K562 (cell line): Measurements from ENCODE around the gene PCDH1. TPM values are rescaled to one million over a fixed set of nuclear protein-coding genes. Genes with fewer than 3 reads are reported as not detected.

ENCODE experiments used
- FOXJ3 ChIP-seq: sonication (generic); formaldehyde crosslinking; IDR thresholded peaks from 2 replicates; pipeline ENCODE4 v1.4.0; 2020; ENCODE audit warnings: mild to moderate bottlenecking, missing genetic modification reagents
- KHSRP ChIP-seq: fragments of 450-650 bp; IDR thresholded peaks from 2 replicates; pipeline ENCODE4 v1.6.1; 2017
- MYC ChIP-seq, 2 experiments: fragments of 250-450 bp in 1 of 2; sonication (Bioruptor Pico) in 1 of 2; IDR thresholded peaks; 2 replicates each; pipeline versions ENCODE4 v1.5.1 to v1.6.1; 2012 to 2021; ENCODE audit warnings: low read depth in 2 of 2, borderline replicate concordance in 1 of 2, improper control_type of control experiment in 1 of 2, low read length in 1 of 2, mild to moderate bottlenecking in 1 of 2, moderate library complexity in 1 of 2
- ZNF445 ChIP-seq: fragments of 250-450 bp; sonication (Bioruptor Pico); IDR thresholded peaks from 2 replicates; pipeline ENCODE4 v1.4.0; 2020; ENCODE audit warnings: low read depth, mild to moderate bottlenecking, moderate library complexity
- polyA plus RNA-seq, 8 experiments: library from polyadenylated mRNA; depleted of rRNA in 4 of 8; stranded (reverse) in 5 of 8; unstranded in 3 of 8; fragments of >200 nt; fragmentation: Nextera tagmentation in 2 of 8; fragmentation: Illumina TruSeq in 1 of 8; extraction: Ambion mirVana in 2 of 8; extraction: Trizol in 1 of 8; gene quantifications; 2 replicates each; pipeline versions ENCODE4 v1.2.1 to v1.2.3, GENCODE V29; 2011 to 2014; ENCODE audit warnings: inconsistent platforms in 1 of 8, missing spikeins in 1 of 8
- total RNA-seq, 7 experiments: library from RNA; depleted of rRNA in 6 of 7; stranded (reverse); fragments of >200 nt in 6 of 7; fragmentation: Illumina TruSeq in 2 of 7; extraction: Trizol in 2 of 7; gene quantifications; 2 replicates each; pipeline versions ENCODE4 v1.2.1 to v1.2.3, GENCODE V29; 2011 to 2021; ENCODE audit warnings: low replicate concordance in 1 of 7
- TF ChIP-seq, protein P1 (sequence below): fragments of 250-450 bp; sonication (Bioruptor Pico); IDR thresholded peaks from 2 replicates; pipeline ENCODE4 v1.5.0; 2021; ENCODE audit warnings: mild to moderate bottlenecking, moderate library complexity
- TF ChIP-seq, protein P2 (sequence below): fragments of 450-650 bp; IDR thresholded peaks from 2 replicates; pipeline ENCODE4 v1.6.1; 2014; ENCODE audit warnings: low read depth, mild to moderate bottlenecking, moderate library complexity, borderline replicate concordance
- TF ChIP-seq, protein P3 (sequence below): IDR thresholded peaks from 2 replicates; pipeline ENCODE4 v1.6.1; 2011; ENCODE audit not compliant: insufficient read length; ENCODE audit errors: extremely low read depth
- TF ChIP-seq, protein P4 (sequence below): fragments of 200-600 bp; sonication (generic); IDR thresholded peaks from one replicate; pipeline ENCODE4 v1.6.1; 2012; ENCODE audit warnings: mild to moderate bottlenecking, low read depth, low read length, inconsistent platforms

The PCDH1 gene
- total and polyA plus RNA-seq, 9 of the 15 experiments (the other 6 are each of a cell fraction or from before 2014, with no cell fraction given), result 0.11 to 3.6 (median 1.9) TPM; not detected in 1

DNA sequence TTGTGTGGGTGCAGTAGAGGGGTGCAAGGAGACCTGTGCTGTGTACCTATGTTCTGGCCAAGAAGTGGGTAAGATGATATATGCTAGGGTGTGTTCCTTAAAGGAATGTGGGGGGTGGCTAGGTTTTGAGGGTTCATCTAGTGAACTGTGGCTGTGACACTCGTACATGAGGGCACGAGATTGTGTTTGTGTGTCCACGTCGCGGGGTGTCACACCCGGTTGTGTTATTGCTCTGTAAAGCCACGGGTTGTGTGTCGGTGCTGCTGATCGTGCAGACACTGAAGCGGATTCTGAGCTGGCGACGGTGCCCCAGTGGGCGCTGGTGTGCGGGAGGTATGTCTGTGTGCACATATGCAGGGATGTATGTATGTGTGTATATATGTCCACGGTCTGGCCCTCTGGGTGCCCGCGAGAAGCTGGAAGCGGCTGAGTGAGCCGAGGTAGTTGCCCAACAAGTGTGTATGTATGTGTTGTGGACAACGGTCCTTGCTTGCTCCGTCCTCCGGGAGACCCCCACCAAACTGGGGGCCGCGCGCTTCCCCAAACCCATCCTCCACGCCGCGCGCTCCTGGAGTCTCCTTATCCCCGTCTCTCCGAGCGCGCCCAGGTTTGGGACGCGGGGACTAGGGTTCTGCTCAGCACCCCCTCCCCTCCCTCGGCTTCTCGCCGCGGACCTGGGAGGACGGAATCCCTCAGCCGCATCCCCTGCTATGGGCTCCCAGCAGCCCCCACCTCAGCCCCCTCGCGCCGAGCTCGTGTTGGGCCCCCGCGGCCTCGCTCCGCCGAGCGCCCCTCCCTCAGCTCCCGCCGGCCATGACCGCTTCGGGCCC lies 639 bp downstream of the PCDH1 start (continued):
- TF ChIP-seq, protein P1, sequence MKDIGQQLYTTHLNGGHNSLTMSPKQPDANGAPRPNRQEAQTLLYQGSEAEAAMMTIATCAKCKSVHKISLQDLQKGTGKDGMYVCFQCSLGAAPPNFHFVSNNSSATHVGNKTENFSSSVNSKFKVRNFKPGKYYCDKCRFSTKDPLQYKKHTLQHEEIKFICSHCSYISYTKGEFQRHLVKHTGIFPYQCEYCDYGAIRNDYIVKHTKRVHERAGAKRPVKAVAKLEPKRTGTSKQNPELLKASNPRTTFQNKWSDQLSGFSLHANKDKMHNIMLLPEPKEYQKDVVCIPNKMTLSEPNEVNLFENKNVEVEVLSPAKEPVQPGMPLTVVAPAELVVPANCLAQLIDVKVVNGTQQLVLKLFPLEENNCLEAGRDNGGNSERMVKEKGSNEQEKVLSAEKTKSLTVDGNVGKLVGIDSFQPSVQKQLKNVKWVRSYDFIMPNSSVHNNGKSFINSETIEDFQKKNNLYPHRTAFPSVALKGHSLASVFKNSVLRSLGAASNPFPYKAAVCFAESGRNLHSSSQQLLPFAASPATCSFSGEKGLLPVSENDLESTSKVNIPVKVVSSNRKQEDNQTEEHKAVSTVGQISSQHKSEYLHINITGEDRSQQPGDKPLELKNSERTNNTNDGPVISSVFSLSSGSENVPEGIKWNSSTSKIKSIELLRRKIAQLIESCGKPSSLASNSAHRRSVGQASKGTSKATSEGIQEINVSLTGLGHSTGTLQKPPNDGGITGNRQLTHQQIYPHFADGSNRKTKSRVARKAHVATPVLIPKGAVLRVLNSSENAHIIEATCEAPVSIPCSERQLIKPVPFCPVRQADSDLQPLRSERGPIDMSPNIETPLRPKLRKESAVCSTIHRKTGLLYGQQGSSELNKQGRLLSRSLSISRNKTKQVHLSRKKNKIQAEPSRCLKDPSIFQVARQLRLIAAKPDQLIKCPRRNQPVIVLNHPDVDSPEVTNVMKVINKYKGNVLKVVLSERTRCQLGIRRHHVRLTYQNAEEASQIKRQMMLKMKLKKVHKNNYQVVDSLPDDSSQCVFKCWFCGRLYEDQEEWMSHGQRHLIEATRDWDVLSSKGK (CRISPR knock-in tag), result no peak
- TF ChIP-seq, protein P2, sequence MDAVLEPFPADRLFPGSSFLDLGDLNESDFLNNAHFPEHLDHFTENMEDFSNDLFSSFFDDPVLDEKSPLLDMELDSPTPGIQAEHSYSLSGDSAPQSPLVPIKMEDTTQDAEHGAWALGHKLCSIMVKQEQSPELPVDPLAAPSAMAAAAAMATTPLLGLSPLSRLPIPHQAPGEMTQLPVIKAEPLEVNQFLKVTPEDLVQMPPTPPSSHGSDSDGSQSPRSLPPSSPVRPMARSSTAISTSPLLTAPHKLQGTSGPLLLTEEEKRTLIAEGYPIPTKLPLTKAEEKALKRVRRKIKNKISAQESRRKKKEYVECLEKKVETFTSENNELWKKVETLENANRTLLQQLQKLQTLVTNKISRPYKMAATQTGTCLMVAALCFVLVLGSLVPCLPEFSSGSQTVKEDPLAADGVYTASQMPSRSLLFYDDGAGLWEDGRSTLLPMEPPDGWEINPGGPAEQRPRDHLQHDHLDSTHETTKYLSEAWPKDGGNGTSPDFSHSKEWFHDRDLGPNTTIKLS, result no peak
- TF ChIP-seq MYC (IDR thresholded peaks at IDR 0.05; ENCODE audit: low read depth, low read length) (no peak), MYC (CRISPR knock-in tag; IDR thresholded peaks at IDR 0.05; ENCODE audit: borderline replicate concordance, low read depth) (no peak), FOXJ3 (CRISPR knock-in tag) (no peak), KHSRP (no peak), ZNF445 (CRISPR knock-in tag) (no peak)
- TF ChIP-seq, protein P3, sequence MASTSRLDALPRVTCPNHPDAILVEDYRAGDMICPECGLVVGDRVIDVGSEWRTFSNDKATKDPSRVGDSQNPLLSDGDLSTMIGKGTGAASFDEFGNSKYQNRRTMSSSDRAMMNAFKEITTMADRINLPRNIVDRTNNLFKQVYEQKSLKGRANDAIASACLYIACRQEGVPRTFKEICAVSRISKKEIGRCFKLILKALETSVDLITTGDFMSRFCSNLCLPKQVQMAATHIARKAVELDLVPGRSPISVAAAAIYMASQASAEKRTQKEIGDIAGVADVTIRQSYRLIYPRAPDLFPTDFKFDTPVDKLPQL, result no peak
- TF ChIP-seq, protein P4, sequence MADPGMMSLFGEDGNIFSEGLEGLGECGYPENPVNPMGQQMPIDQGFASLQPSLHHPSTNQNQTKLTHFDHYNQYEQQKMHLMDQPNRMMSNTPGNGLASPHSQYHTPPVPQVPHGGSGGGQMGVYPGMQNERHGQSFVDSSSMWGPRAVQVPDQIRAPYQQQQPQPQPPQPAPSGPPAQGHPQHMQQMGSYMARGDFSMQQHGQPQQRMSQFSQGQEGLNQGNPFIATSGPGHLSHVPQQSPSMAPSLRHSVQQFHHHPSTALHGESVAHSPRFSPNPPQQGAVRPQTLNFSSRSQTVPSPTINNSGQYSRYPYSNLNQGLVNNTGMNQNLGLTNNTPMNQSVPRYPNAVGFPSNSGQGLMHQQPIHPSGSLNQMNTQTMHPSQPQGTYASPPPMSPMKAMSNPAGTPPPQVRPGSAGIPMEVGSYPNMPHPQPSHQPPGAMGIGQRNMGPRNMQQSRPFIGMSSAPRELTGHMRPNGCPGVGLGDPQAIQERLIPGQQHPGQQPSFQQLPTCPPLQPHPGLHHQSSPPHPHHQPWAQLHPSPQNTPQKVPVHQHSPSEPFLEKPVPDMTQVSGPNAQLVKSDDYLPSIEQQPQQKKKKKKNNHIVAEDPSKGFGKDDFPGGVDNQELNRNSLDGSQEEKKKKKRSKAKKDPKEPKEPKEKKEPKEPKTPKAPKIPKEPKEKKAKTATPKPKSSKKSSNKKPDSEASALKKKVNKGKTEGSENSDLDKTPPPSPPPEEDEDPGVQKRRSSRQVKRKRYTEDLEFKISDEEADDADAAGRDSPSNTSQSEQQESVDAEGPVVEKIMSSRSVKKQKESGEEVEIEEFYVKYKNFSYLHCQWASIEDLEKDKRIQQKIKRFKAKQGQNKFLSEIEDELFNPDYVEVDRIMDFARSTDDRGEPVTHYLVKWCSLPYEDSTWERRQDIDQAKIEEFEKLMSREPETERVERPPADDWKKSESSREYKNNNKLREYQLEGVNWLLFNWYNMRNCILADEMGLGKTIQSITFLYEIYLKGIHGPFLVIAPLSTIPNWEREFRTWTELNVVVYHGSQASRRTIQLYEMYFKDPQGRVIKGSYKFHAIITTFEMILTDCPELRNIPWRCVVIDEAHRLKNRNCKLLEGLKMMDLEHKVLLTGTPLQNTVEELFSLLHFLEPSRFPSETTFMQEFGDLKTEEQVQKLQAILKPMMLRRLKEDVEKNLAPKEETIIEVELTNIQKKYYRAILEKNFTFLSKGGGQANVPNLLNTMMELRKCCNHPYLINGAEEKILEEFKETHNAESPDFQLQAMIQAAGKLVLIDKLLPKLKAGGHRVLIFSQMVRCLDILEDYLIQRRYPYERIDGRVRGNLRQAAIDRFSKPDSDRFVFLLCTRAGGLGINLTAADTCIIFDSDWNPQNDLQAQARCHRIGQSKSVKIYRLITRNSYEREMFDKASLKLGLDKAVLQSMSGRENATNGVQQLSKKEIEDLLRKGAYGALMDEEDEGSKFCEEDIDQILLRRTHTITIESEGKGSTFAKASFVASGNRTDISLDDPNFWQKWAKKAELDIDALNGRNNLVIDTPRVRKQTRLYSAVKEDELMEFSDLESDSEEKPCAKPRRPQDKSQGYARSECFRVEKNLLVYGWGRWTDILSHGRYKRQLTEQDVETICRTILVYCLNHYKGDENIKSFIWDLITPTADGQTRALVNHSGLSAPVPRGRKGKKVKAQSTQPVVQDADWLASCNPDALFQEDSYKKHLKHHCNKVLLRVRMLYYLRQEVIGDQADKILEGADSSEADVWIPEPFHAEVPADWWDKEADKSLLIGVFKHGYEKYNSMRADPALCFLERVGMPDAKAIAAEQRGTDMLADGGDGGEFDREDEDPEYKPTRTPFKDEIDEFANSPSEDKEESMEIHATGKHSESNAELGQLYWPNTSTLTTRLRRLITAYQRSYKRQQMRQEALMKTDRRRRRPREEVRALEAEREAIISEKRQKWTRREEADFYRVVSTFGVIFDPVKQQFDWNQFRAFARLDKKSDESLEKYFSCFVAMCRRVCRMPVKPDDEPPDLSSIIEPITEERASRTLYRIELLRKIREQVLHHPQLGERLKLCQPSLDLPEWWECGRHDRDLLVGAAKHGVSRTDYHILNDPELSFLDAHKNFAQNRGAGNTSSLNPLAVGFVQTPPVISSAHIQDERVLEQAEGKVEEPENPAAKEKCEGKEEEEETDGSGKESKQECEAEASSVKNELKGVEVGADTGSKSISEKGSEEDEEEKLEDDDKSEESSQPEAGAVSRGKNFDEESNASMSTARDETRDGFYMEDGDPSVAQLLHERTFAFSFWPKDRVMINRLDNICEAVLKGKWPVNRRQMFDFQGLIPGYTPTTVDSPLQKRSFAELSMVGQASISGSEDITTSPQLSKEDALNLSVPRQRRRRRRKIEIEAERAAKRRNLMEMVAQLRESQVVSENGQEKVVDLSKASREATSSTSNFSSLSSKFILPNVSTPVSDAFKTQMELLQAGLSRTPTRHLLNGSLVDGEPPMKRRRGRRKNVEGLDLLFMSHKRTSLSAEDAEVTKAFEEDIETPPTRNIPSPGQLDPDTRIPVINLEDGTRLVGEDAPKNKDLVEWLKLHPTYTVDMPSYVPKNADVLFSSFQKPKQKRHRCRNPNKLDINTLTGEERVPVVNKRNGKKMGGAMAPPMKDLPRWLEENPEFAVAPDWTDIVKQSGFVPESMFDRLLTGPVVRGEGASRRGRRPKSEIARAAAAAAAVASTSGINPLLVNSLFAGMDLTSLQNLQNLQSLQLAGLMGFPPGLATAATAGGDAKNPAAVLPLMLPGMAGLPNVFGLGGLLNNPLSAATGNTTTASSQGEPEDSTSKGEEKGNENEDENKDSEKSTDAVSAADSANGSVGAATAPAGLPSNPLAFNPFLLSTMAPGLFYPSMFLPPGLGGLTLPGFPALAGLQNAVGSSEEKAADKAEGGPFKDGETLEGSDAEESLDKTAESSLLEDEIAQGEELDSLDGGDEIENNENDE, result no peak
